Hepatocyte (in vitro differentiated cells): ENCODE results near the gene HECW1. TPM values are rescaled to one million over a fixed set of nuclear protein-coding genes. Genes with fewer than 3 reads are reported as not detected.
"Not testable (repeated sequence)": the region's sequence is repeated elsewhere in the genome, so short reads cannot be mapped to it uniquely, and the experiment has no call there.

Experiments
- DNase-seq: peaks from one replicate; pipeline ENCODE4 v3.0.0-alpha.2; 2016; ENCODE audit warnings: low spot score
- H2AFZ ChIP-seq: fragments of 200-600 bp; sonication (generic); 2 replicates; pipeline ENCODE4 v1.6.0; 2016; ENCODE audit warnings: antibody characterized with exemption, mild to moderate bottlenecking
- H3K27ac ChIP-seq: fragments of 200-600 bp; sonication (generic); 2 replicates; pipeline ENCODE4 v1.5.1; 2016; ENCODE audit warnings: mild to moderate bottlenecking
- H3K27me3 ChIP-seq: fragments of 200-600 bp; sonication (generic); 2 replicates; pipeline ENCODE4 v1.6.1; 2016
- H3K36me3 ChIP-seq: fragments of 200-600 bp; sonication (generic); replicated peaks from 2 replicates; pipeline ENCODE4 v1.5.1; 2016; ENCODE audit warnings: low read depth; ENCODE audit not compliant: insufficient read depth
- H3K4me1 ChIP-seq: fragments of 200-600 bp; sonication (generic); 2 replicates; pipeline ENCODE4 v1.5.1; 2016; ENCODE audit warnings: mild to moderate bottlenecking, moderate library complexity; ENCODE audit not compliant: insufficient read depth
- H3K4me2 ChIP-seq: fragments of 200-600 bp; sonication (generic); 2 replicates; pipeline ENCODE4 v1.6.0; 2016
- H3K4me3 ChIP-seq: fragments of 200-600 bp; sonication (generic); 2 replicates; pipeline ENCODE4 v1.5.1; 2016; ENCODE audit warnings: mild to moderate bottlenecking
- H3K79me2 ChIP-seq: fragments of 200-600 bp; sonication (generic); 2 replicates; pipeline ENCODE4 v1.6.0; 2017; ENCODE audit warnings: mild to moderate bottlenecking
- H3K9me2 ChIP-seq: fragments of 200-600 bp; sonication (generic); replicated peaks from 2 replicates; pipeline ENCODE4 v1.6.0; 2017; ENCODE audit warnings: mild to moderate bottlenecking; ENCODE audit not compliant: insufficient read depth
- H3K9me3 ChIP-seq: fragments of 200-600 bp; sonication (generic); 2 replicates; pipeline ENCODE4 v1.5.1; 2016; ENCODE audit warnings: low read depth, mild to moderate bottlenecking
- H4K20me1 ChIP-seq: fragments of 200-600 bp; sonication (generic); 2 replicates; pipeline ENCODE4 v1.6.0; 2016; ENCODE audit warnings: mild to moderate bottlenecking; ENCODE audit not compliant: insufficient read depth, poor library complexity, severe bottlenecking
- CTCF ChIP-seq: fragments of 200-600 bp; sonication (generic); IDR thresholded peaks from 2 replicates; pipeline ENCODE4 v1.5.1; 2016; ENCODE audit warnings: antibody characterized with exemption, mild to moderate bottlenecking; ENCODE audit not compliant: poor library complexity
- EZH2 ChIP-seq: fragments of 200-600 bp; sonication (generic); IDR thresholded peaks from 2 replicates; pipeline ENCODE4 v1.6.1; 2016; ENCODE audit warnings: antibody characterized with exemption, mild to moderate bottlenecking, borderline replicate concordance
- EZH2phosphoT487 ChIP-seq: fragments of 200-600 bp; sonication (generic); IDR thresholded peaks from one replicate; pipeline ENCODE4 v1.6.1; 2018; ENCODE audit warnings: antibody characterized with exemption, mild to moderate bottlenecking, low read depth, moderate library complexity; ENCODE audit not compliant: unreplicated experiment, severe bottlenecking
- WGBS: methylation state at CpG from one replicate; pipeline ENCODE4 v1.1.6; 2016; ENCODE audit warnings: low lambda C conversion rate; ENCODE audit errors: missing lambda C conversion rate; 5-methylcytosine and 5-hydroxymethylcytosine counted together
- polyA plus RNA-seq: library from polyadenylated mRNA; unstranded; fragments of >200 nt; fragmentation: Nextera tagmentation; extraction: Ambion mirVana; gene quantifications from 2 replicates; pipeline ENCODE4 v1.2.1, GENCODE V29; 2016
- total RNA-seq: library from RNA; depleted of rRNA; stranded (reverse); fragments of >200 nt; gene quantifications from 2 replicates; pipeline ENCODE4 v1.2.3, GENCODE V29; 2014

Gene HECW1
- total RNA-seq, result 2.6 and 7.6 TPM in 2 replicates
- 1.5 and 4.0 TPM in 2 replicates for polyA plus RNA-seq

DNA sequence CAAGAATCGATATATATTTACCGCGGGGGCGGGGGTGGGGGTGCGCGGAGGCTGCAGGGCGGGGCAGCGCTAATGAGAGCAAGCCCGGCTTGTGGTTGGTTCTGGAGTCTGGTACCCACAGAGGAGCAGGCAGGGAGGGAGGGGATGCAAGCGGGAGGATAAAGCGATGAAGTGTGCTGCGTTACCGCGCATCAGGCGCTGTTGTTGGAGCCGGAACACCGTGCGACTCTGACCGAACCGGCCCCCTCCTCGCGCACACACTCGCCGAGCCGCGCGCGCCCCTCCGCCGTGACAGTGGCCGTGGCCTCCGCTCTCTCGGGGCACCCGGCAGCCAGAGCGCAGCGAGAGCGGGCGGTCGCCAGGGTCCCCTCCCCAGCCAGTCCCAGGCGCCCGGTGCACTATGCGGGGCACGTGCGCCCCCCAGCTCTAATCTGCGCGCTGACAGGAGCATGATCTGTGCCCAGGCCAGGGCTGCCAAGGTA is at the start of gene HECW1:
TSS of gene HECW1 (plus strand) at position 189 of the 482 bp plus-strand sequence. CDS start 131,259 bp downstream, outside the sequence.
- Histone ChIP-seq H2AFZ (peak within 1 kb of the TSS; percentile 44), H3K27me3 (peaks cover 79% of the 10 kb centered on the region), H4K20me1 (no peaks in the 10 kb centered on the region), H3K79me2 (no peaks in the 10 kb centered on the region), H3K27ac (no peak within 1 kb of the TSS), H3K4me1 (peaks cover 15% of the 10 kb centered on the region), H3K4me3 (peak within 1 kb of the TSS; percentile 52), H3K4me2 (peak within 1 kb of the TSS; percentile 98), H3K9me2 (no peaks in the 10 kb centered on the region), H3K9me3 (no peaks in the 10 kb centered on the region), H3K36me3 (no peaks in the 10 kb centered on the region)
- TF ChIP-seq EZH2, result no peak
- TF ChIP-seq CTCF, result no peak
- no peak for TF ChIP-seq EZH2phosphoT487
- DNase-seq, result no peak
- WGBS, result 2% methylated on average over 26 of the region's 46 CpGs

- Histone ChIP-seq H3K4me1 (peaks cover 5% of the 10 kb centered on the region), H3K79me2 (no peaks in the 10 kb centered on the region), H3K9me3 (no peaks in the 10 kb centered on the region), H3K4me3 (no peak overlapping the region), H3K27ac (peak overlapping the region; percentile 44), H3K9me2 (no peaks in the 10 kb centered on the region), H4K20me1 (no peaks in the 10 kb centered on the region), H3K27me3 (no peaks in the 10 kb centered on the region), H2AFZ (peak overlapping the region; percentile 48), H3K4me2 (no peak overlapping the region), H3K36me3 (no peaks in the 10 kb centered on the region)
- peak; percentile 20 for DNase-seq
- TF ChIP-seq EZH2phosphoT487 (no peak), CTCF (peak; percentile 43)
- 54% methylated on average over 7 of the region's 7 CpGs for WGBS
Observed at GRCh38 chr7:43071604-43072003, 40.8 kb upstream of the HECW1 start.

DNA sequence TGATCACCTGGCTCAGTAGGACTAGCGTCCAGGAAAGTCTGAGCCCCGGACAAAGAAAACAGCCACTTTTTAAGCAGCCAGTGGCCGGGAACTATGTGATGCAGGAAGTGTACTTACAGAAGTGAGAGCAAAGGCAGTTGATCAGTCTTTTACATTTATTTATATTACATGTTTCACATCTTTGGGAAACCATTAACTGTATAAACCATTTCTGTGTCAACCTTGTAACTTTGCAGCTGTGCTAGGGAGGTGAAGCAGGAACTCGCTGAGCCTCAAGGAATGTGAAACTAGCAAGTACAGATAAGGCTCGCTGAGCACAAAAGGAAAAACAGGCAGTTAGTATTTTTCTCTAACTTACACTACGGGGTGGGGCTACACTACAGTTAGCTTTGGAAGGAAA is 39.9 kb upstream of the HECW1 start:
- peak; percentile 10 for DNase-seq
- Histone ChIP-seq H3K9me3 (no peaks in the 10 kb centered on the region), H3K4me1 (peaks cover 5% of the 10 kb centered on the region), H3K36me3 (no peaks in the 10 kb centered on the region), H3K4me2 (peak overlapping the region; percentile 69), H3K4me3 (no peak overlapping the region), H2AFZ (peak overlapping the region; percentile 48), H3K79me2 (no peaks in the 10 kb centered on the region), H3K9me2 (no peaks in the 10 kb centered on the region), H3K27me3 (no peaks in the 10 kb centered on the region), H3K27ac (peak overlapping the region; percentile 44), H4K20me1 (no peaks in the 10 kb centered on the region)
- 24% methylated on average over 6 of the region's 6 CpGs for WGBS
- TF ChIP-seq EZH2, result no peak
- TF ChIP-seq EZH2phosphoT487, result no peak
- no peak for TF ChIP-seq CTCF

- not testable (repeated sequence) for H3K9me3 ChIP-seq, H3K27ac ChIP-seq, H3K36me3 ChIP-seq, H4K20me1 ChIP-seq, H3K9me2 ChIP-seq, H3K4me3 ChIP-seq, H3K4me2 ChIP-seq, H3K27me3 ChIP-seq, H2AFZ ChIP-seq, H3K79me2 ChIP-seq, H3K4me1 ChIP-seq, DNase-seq
- WGBS, result 96% methylated on average over 4 of the region's 4 CpGs
Observed at GRCh38 chr7:43073811-43074210, 38.6 kb upstream of the HECW1 start.
